Measurements from ENCODE around the gene CTIF.

Gene CTIF

DNA sequence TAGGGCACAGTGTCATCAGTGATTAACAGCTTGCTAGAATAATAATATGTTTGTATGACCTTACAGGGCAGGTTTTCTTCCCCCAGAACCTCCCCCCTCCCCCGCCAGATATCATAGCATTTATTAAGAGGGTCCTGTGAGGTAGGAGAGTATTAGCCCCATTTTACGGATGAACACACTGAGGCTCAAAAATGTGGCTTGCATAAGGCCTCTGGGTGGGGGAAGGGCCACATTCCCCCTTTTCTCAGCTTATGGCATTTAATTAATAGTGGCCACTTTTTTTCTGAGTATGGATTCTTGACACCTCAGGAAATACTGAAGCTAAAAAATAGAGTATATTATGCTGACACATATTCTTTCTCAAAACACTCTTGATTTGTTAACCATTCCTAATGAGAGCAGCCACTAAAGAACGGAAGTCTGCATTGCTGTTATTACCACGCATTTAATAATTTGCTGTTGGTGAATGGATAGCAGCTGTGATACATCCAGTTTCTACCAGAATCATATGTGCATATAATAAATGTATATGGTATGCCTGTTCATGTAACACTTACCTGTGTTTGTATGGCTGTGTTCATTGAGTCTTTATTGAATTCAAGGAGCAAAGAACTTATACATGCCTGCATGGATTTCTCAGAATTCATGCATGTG lies 3.0 kb downstream of the CTIF start:
- Histone ChIP-seq H3K4me1 (ENCODE audit: control insufficient read depth, insufficient read depth, low read length, poor library complexity, severe bottlenecking) (peaks cover 3% of the 10 kb centered on the region), H3K4me3 (ENCODE audit: insufficient read depth, low read depth, low read length, poor library complexity, severe bottlenecking) (no peak overlapping the region), H3K27ac (ENCODE audit: insufficient read depth, low read length, poor library complexity, severe bottlenecking) (no peak overlapping the region), H3K27me3 (replicated peaks; ENCODE audit: control insufficient read depth, insufficient read depth, low read length, poor library complexity, severe bottlenecking) (no peaks in the 10 kb centered on the region), H3K9me3 (ENCODE audit: control insufficient read depth, low read length) (no peaks in the 10 kb centered on the region), H3K36me3 (ENCODE audit: control insufficient read depth, insufficient read depth, low read length) (no peaks in the 10 kb centered on the region)
- no peak for DNase-seq

DNA sequence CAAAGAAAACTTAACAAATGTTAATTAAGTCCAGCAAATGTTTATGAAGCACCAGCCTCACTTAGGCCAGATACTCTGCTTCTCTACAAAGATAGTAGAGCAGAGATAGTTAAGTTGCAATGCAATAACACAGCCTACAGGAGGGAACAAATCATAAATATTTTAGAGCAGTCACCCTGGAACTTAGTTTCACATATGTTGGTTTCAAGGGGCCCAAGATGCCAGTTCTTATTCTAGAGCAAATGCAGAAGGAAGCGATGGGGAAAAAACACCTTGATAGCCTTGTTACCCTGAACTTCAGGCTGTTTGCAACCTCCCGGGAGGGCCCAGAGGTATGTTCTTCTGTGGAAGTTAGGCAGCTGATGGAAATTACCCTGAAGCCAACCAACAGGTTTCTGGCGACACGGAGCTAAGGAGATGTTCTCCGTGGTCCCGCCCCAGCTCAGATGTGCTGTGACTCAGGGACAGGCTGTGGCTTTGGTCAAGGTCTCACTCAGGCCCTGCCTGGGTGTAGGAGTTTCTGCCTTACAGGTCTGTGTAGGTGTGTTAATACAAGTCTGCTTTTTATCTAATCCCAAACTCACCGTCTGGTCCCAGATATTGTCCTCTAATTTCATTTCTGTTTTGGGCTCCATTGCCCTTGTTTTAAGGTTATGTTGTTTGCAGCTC lies 3.8 kb downstream of the CTIF start:
- no peak for DNase-seq
- H3K4me1 ChIP-seq (ENCODE audit: control insufficient read depth, insufficient read depth, low read length, poor library complexity, severe bottlenecking): peaks cover 3% of the 10 kb centered on the region
- no peaks in the 10 kb centered on the region for H3K27me3 ChIP-seq (replicated peaks; ENCODE audit: control insufficient read depth, insufficient read depth, low read length, poor library complexity, severe bottlenecking)
- H3K36me3 ChIP-seq (ENCODE audit: control insufficient read depth, insufficient read depth, low read length): no peaks in the 10 kb centered on the region
- no peak overlapping the region for H3K4me3 ChIP-seq (ENCODE audit: insufficient read depth, low read depth, low read length, poor library complexity, severe bottlenecking)
- H3K27ac ChIP-seq (ENCODE audit: insufficient read depth, low read length, poor library complexity, severe bottlenecking): no peak overlapping the region
- H3K9me3 ChIP-seq (ENCODE audit: control insufficient read depth, low read length): no peaks in the 10 kb centered on the region

DNA sequence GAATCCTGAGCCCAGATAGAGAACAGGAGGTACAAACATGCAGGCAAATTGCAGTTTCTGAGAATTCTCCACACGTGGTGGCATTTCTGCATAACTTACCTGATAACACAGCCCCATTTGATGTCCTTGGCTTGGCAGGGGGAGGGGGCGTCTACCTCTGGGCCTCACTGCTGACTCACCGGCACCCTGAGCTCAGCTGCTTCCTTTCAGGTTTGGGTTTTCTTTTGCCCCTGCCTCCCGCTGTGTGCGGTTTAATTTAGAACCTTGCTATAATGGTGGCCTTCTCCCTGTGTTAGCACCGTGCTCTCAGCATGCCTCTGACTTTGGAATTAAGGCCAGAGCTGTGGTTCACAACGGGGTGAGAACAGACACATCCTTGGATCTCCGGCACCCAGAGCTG lies 4.4 kb downstream of the CTIF start:
- H3K27me3 ChIP-seq (replicated peaks; ENCODE audit: control insufficient read depth, insufficient read depth, low read length, poor library complexity, severe bottlenecking): no peaks in the 10 kb centered on the region
- H3K4me1 ChIP-seq (ENCODE audit: control insufficient read depth, insufficient read depth, low read length, poor library complexity, severe bottlenecking): peaks cover 3% of the 10 kb centered on the region
- no peak overlapping the region for H3K27ac ChIP-seq (ENCODE audit: insufficient read depth, low read length, poor library complexity, severe bottlenecking)
- no peaks in the 10 kb centered on the region for H3K36me3 ChIP-seq (ENCODE audit: control insufficient read depth, insufficient read depth, low read length)
- no peaks in the 10 kb centered on the region for H3K9me3 ChIP-seq (ENCODE audit: control insufficient read depth, low read length)
- H3K4me3 ChIP-seq (ENCODE audit: insufficient read depth, low read depth, low read length, poor library complexity, severe bottlenecking): no peak overlapping the region
- no peak for DNase-seq

DNA sequence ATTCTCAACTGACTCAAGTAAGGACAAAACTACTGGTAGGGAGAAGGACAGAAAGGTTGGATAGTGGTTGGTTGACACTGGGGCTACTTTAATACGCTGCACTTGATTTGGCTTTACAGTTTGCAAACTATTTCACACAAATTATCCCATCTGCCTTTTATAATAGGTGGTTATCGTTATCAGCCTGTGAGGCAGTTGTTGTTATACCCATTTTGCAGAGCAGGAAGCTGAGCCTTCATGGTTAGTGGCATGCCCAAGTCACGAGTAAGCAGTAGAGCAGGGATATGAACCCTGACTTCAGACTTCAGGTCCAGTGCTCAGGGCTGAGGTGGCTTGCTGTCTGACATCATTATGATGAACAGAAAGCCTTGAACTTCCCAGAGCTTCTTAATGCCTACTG lies 5.3 kb downstream of the CTIF start:
- H3K36me3 ChIP-seq (ENCODE audit: control insufficient read depth, insufficient read depth, low read length): no peaks in the 10 kb centered on the region
- no peaks in the 10 kb centered on the region for H3K4me1 ChIP-seq (ENCODE audit: control insufficient read depth, insufficient read depth, low read length, poor library complexity, severe bottlenecking)
- no peak for DNase-seq
- H3K4me3 ChIP-seq (ENCODE audit: insufficient read depth, low read depth, low read length, poor library complexity, severe bottlenecking): no peak overlapping the region
- H3K9me3 ChIP-seq (ENCODE audit: control insufficient read depth, low read length): no peaks in the 10 kb centered on the region
- H3K27me3 ChIP-seq (replicated peaks; ENCODE audit: control insufficient read depth, insufficient read depth, low read length, poor library complexity, severe bottlenecking): no peaks in the 10 kb centered on the region
- H3K27ac ChIP-seq (ENCODE audit: insufficient read depth, low read length, poor library complexity, severe bottlenecking): no peak overlapping the region

DNA sequence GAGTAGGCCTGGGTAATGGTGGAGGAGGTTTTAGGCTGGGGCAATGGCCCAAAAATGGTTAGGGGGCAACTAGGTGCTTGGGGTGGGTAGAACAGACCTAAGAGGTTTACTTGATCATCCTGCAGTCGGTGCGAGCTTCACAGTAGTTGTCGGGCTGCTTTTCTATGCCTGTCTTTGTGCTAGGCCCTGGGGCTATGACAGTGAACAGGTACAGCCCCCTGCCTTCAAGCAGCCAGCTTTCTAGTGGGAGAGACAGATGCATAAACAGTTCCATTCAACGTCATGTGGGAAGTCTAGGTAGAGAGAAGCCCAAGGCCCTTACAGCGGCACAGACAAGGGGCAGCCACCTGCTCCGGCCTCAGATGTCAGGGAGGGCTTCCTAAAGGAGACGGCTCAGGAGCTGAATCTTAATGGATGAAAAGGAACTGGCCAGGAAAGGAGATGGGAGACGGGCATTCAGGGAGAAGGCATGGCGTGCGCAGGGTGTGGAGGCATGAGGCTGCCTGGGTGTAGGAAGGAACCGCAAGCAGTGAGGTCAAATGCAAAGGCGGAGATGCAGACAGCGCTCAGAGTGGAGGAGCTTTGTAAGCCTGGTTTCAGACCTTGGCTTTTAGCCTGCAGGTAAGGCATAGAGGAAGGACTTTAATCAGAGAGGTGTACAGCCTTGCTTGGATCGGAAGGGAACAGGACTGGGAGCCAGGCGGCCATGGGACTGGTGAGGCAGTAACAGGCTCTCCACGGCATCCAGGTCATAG lies 6.0 kb downstream of the CTIF start:
- Histone ChIP-seq H3K27ac (ENCODE audit: insufficient read depth, low read length, poor library complexity, severe bottlenecking) (no peak overlapping the region), H3K27me3 (replicated peaks; ENCODE audit: control insufficient read depth, insufficient read depth, low read length, poor library complexity, severe bottlenecking) (no peaks in the 10 kb centered on the region), H3K36me3 (ENCODE audit: control insufficient read depth, insufficient read depth, low read length) (no peaks in the 10 kb centered on the region), H3K9me3 (ENCODE audit: control insufficient read depth, low read length) (no peaks in the 10 kb centered on the region), H3K4me3 (ENCODE audit: insufficient read depth, low read depth, low read length, poor library complexity, severe bottlenecking) (no peak overlapping the region), H3K4me1 (ENCODE audit: control insufficient read depth, insufficient read depth, low read length, poor library complexity, severe bottlenecking) (no peaks in the 10 kb centered on the region)
- no peak for DNase-seq

DNA sequence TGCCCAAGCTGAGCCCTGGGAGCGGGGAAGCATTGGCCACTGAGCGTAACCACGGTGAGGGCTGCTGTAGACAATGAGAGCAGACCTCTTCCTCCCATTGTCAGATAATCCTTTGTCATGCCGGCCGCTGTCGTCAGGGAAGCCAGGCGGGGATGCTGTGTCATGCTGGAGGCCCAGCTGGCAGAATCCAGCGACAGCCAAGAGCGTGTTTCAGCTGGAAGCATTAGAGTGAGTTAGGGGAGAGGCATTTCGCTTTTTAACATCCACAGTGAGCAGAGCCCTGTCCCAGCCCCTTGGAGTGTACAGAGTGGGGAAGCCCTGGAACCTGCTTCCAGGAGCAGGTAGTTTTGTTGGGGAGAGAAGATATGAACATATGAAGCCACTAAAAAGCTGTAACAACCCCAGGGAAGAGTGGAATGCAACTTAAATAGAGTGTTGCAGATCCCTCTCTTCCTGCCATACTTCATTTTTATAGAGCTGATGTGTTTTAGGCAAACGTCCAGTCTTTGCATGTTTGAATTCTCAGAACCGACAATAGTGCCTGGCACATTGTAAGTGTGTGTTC lies 7.0 kb downstream of the CTIF start:
- no peaks in the 10 kb centered on the region for H3K36me3 ChIP-seq (ENCODE audit: control insufficient read depth, insufficient read depth, low read length)
- H3K4me3 ChIP-seq (ENCODE audit: insufficient read depth, low read depth, low read length, poor library complexity, severe bottlenecking): no peak overlapping the region
- no peaks in the 10 kb centered on the region for H3K9me3 ChIP-seq (ENCODE audit: control insufficient read depth, low read length)
- no peak overlapping the region for H3K27ac ChIP-seq (ENCODE audit: insufficient read depth, low read length, poor library complexity, severe bottlenecking)
- H3K4me1 ChIP-seq (ENCODE audit: control insufficient read depth, insufficient read depth, low read length, poor library complexity, severe bottlenecking): no peaks in the 10 kb centered on the region
- no peaks in the 10 kb centered on the region for H3K27me3 ChIP-seq (replicated peaks; ENCODE audit: control insufficient read depth, insufficient read depth, low read length, poor library complexity, severe bottlenecking)
- no peak for DNase-seq

DNA sequence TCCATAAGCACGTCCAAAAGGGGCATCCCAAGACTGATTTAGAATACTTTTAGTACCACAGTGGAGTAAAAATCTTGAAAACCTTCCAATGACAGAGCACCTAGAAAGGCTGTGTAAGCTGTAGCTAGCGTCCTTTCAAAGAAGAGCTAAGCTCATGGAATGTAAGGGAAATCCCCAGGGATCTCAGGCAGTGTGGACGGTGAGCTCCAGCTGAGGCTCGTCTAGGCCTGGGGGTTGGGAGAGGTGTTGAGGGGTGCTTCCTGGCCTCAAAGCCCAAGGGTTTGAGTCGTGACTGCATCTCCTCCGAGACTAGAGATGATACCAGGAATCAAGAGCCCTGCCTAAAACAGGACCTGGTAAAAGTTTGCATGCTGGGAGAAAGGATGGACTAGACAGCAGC lies 7.6 kb downstream of the CTIF start:
- Histone ChIP-seq H3K27me3 (replicated peaks; ENCODE audit: control insufficient read depth, insufficient read depth, low read length, poor library complexity, severe bottlenecking) (no peaks in the 10 kb centered on the region), H3K9me3 (ENCODE audit: control insufficient read depth, low read length) (no peaks in the 10 kb centered on the region), H3K27ac (ENCODE audit: insufficient read depth, low read length, poor library complexity, severe bottlenecking) (no peak overlapping the region), H3K36me3 (ENCODE audit: control insufficient read depth, insufficient read depth, low read length) (no peaks in the 10 kb centered on the region), H3K4me1 (ENCODE audit: control insufficient read depth, insufficient read depth, low read length, poor library complexity, severe bottlenecking) (no peaks in the 10 kb centered on the region), H3K4me3 (ENCODE audit: insufficient read depth, low read depth, low read length, poor library complexity, severe bottlenecking) (no peak overlapping the region)
- DNase-seq: no peak

DNA sequence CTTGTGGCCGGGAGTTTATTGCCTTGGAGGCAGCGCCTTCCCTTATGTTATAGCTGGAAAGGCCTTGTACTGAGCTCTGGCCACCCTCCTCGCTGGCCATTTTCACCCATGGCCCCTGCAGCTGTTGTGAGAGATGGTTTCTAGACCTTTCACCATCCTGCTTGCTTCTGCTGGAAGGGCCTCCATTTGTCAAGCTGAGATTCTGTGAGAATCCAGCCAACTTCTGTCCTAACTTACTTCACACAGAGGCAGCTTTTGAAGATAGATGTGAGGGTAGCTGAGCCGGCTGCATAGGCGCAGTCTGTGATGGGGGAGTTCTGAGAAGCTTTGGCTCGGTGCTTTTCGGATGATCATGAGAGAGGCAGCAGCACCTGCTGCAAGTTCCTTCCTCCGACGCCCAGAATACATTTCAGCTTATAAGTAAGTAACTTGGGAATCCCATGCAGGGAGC lies 8.7 kb downstream of the CTIF start:
- no peaks in the 10 kb centered on the region for H3K36me3 ChIP-seq (ENCODE audit: control insufficient read depth, insufficient read depth, low read length)
- no peak overlapping the region for H3K27ac ChIP-seq (ENCODE audit: insufficient read depth, low read length, poor library complexity, severe bottlenecking)
- no peaks in the 10 kb centered on the region for H3K9me3 ChIP-seq (ENCODE audit: control insufficient read depth, low read length)
- no peaks in the 10 kb centered on the region for H3K4me1 ChIP-seq (ENCODE audit: control insufficient read depth, insufficient read depth, low read length, poor library complexity, severe bottlenecking)
- H3K27me3 ChIP-seq (replicated peaks; ENCODE audit: control insufficient read depth, insufficient read depth, low read length, poor library complexity, severe bottlenecking): no peaks in the 10 kb centered on the region
- no peak for DNase-seq
- H3K4me3 ChIP-seq (ENCODE audit: insufficient read depth, low read depth, low read length, poor library complexity, severe bottlenecking): no peak overlapping the region

DNA sequence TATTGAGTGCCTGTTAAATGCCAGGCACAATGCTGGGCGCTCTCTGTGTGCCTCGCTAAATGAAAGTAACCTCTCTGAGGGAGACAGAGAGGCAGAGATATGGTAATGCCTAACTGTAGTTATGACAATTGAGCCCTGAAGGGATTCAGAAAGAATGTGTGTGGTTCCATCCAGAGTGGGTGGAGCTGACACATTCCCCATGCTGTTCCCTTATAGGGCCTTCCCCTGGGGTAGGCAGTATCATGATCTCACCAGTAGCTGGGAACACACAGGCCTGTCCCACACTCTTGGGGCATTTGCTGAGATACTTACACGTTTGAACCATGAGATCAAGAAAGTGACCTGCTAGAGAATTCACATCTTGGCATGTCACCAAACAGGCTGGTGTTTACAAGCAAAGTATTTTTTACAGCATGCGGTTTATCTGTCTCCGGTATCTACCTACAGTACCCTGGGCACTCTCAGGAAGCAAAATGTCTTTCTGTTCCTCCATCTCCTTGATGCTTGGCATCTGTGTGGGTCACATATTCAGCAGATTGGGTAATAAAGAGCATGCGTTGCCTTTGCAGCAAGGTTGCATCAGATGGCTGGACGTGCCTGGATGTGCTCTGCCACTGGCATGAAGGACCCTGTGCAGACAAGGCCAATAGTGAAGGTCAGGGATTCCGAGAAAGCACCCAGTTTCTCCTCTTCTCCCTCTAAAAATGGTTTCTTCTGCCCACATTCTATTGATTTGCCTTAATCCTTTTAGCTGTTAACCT lies 9.4 kb downstream of the CTIF start:
- Histone ChIP-seq H3K9me3 (ENCODE audit: control insufficient read depth, low read length) (no peaks in the 10 kb centered on the region), H3K27me3 (replicated peaks; ENCODE audit: control insufficient read depth, insufficient read depth, low read length, poor library complexity, severe bottlenecking) (no peaks in the 10 kb centered on the region), H3K36me3 (ENCODE audit: control insufficient read depth, insufficient read depth, low read length) (no peaks in the 10 kb centered on the region), H3K27ac (ENCODE audit: insufficient read depth, low read length, poor library complexity, severe bottlenecking) (no peak overlapping the region), H3K4me1 (ENCODE audit: control insufficient read depth, insufficient read depth, low read length, poor library complexity, severe bottlenecking) (no peaks in the 10 kb centered on the region), H3K4me3 (ENCODE audit: insufficient read depth, low read depth, low read length, poor library complexity, severe bottlenecking) (no peak overlapping the region)
- DNase-seq: no peak

Data from effector memory CD4-positive, alpha-beta T cell (primary cell).